GM21737 (cell line): ENCODE results near the gene MAGEB2.
"Not testable (repeated sequence)": the region's sequence is repeated elsewhere in the genome, so short reads cannot be mapped to it uniquely, and the experiment has no call there.

ENCODE experiments used
- ATAC-seq: cut with Tn5 transposase; IDR thresholded peaks from one replicate; pipeline ENCODE4 v1.9.1; 2021; ENCODE audit warnings: mild to moderate bottlenecking, moderate library complexity; ENCODE audit not compliant: unreplicated experiment

MAGEB2 gene

GRCh38 chrX:30215357-30215843, at the start of gene MAGEB2:
TSS of gene MAGEB2 (plus strand) at chrX:30215563. CDS start at chrX:30218581, 3,018 bp downstream.
- no peak for ATAC-seq

- ATAC-seq = no peak
These were observed 44.5 kb upstream of the MAGEB2 start for GRCh38 chrX:30170900-30171299.

- no peak for ATAC-seq
These were observed 34.0 kb upstream of the MAGEB2 start for GRCh38 chrX:30181353-30181752.

- no peak for ATAC-seq
These were observed 31.8 kb upstream of the MAGEB2 start for GRCh38 chrX:30183554-30183953.

- ATAC-seq = no peak
These were observed 24.9 kb upstream of the MAGEB2 start for GRCh38 chrX:30190426-30190825.

GRCh38 chrX:30193910-30194309, 21.5 kb upstream of the MAGEB2 start:
- ATAC-seq = not testable (repeated sequence)

GRCh38 chrX:30196322-30196721, 19.0 kb upstream of the MAGEB2 start:
- no peak for ATAC-seq

GRCh38 chrX:30212172-30212571, 3.2 kb upstream of the MAGEB2 start:
- no peak for ATAC-seq

- no peak for ATAC-seq
These were observed 2.1 kb downstream of the MAGEB2 start for GRCh38 chrX:30217465-30217864.

GRCh38 chrX:30219372-30219771, 4.0 kb downstream of the MAGEB2 start:
- no peak for ATAC-seq

GRCh38 chrX:30220661-30221060, 5.3 kb downstream of the MAGEB2 start:
- ATAC-seq = no peak

- ATAC-seq = no peak
These were observed 9.2 kb downstream of the MAGEB2 start for GRCh38 chrX:30224536-30224935.

- no peak for ATAC-seq
These were observed 13.2 kb downstream of the MAGEB2 start for GRCh38 chrX:30228526-30228925.

- ATAC-seq = no peak
These were observed 15.0 kb downstream of the MAGEB2 start, which contains the start of gene MAGEB3 for GRCh38 chrX:30230395-30230794. TSS of gene MAGEB3 (plus strand) at chrX:30230657. CDS start at chrX:30235925, 5,268 bp downstream.

GRCh38 chrX:30241724-30242415, 26.5 kb downstream of the MAGEB2 start, which contains the start of gene MAGEB4:
TSS of gene MAGEB4 (plus strand) at chrX:30242000. CDS start at chrX:30242136, 136 bp downstream.
- no peak for ATAC-seq

GRCh38 chrX:30246769-30247489, 31.6 kb downstream of the MAGEB2 start, which contains the start of gene MAGEB1:
TSS of gene MAGEB1 (plus strand) at chrX:30247146. CDS start at chrX:30250494, 3,348 bp downstream.
- ATAC-seq = no peak

GRCh38 chrX:30248854-30249253, 33.5 kb downstream of the MAGEB2 start:
- ATAC-seq = no peak

- no peak for ATAC-seq
These were observed 37.9 kb downstream of the MAGEB2 start for GRCh38 chrX:30253257-30253656.

GRCh38 chrX:30259927-30260326, 44.6 kb downstream of the MAGEB2 start:
- ATAC-seq = no peak

GRCh38 chrX:30261012-30261411, 45.6 kb downstream of the MAGEB2 start:
- ATAC-seq = no peak

GRCh38 chrX:30262763-30263162, 47.4 kb downstream of the MAGEB2 start:
- ATAC-seq = no peak
